EH (cell line): Measurements from ENCODE around the gene AGAP3.

Source experiments
- DNase-seq: peaks from one replicate; pipeline ENCODE4 v3.0.0-alpha.2; 2015; ENCODE audit warnings: low read depth

AGAP3 gene

DNA sequence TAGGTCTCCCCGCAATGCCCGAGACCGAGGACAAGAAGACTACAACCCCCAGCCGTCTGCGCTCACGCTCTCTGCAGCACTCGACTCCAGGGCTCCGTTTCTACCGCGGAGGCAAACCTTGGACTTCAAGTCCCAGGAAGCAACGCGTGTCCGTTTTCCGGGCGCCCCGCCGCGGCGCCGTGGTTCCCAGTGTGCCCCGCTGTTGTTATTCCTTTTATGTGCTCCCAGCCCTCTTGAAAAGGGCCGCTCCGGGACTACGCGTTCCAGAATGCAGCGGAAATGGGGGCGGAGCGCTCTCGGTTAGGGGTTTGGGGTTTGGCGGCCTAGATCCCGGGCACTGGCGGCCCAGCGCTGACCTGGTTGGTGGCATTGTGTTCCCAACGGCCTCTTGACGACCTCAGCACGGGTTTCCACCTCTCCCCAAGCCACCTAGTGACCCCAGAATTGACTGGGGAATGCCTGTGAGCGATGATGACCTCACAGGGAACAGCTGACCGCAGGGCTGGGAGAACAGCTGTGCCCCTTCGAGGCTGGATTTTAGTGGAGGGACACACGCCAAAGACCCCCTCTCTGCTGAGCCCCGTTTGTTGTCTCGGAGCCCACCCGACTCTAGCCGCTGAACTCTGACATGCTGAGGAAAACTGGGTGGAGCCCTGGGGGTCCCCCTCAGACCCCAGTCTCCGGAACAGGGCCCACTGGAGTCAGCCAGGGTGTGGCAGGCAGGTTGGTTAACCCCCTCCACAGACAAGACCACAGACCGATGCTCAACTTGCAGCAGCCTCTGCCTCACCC lies 28.1 kb upstream of the AGAP3 start:
- peak; percentile 100 for DNase-seq

DNA sequence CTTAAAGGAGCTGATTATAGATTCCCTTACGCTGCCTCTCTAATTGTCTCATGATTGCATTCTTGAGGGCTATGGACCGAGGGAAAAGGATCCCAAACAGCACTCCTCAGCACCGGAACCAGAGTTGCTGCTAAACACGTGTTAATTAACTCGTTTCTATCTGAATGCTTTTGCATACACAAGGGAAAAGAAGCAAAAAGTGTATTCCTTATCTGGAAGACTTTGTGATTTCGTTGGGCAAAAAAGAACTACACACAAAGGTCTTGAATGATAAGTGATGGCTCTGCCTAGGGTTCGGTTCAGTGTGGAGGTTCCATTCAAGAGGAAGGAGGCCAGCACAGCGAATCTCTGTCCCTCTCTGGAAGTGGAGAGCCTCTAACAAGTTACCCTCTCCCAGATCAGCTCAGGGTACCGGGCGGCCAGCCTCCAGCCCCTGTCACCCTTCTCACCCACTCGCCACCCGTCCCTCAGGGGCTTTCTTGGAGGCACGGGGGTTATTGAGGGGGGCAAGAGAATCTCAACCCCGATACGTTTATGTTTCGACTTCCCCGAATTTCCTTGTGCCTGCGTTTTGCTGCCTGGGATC lies 27.4 kb upstream of the AGAP3 start:
- peak; percentile 35 for DNase-seq

DNA sequence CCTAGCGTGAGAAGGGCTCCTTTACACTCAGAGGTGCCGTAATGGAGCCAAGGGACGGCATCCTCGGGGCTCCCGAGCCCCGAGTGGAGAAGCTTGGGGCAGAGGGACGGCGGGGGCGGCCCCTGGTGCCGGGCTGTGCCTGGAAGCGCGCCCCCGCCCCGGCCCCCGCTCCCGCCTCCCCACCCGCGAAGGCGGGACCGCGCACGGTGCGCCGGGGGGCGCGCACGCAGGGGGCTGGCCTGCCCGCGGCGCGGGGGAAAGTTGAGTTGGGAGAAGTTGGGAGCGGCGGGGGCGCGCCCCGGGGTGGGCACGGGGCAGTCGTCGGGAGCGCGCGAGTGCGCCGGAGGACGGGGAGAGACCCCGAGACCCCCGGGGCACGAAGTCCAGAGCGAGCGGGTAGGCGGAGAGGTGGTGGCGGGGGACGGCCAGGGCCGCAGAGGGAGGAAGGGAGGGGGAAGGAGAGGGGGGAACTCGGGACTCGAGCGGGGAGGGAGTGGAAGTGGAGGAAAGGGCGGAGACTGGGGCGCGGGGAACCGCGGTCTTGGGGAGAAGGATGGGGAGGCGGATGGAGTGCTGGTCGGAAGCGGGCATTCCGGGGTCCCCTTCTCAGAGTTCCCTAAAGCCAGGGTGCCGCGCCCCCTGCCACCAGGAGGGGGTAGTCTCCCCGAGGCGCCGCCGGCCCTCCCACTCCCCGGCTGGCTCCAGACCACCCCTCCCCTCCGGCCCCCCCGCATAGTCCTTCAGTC lies 26.7 kb upstream of the AGAP3 start, which contains the start of gene SLC4A2:
Gene SLC4A2, plus strand, starts transcription at position 223 of the 746 bp plus-strand sequence. CDS start 2,399 bp downstream, outside the sequence.
- peak; percentile 72 for DNase-seq

DNA sequence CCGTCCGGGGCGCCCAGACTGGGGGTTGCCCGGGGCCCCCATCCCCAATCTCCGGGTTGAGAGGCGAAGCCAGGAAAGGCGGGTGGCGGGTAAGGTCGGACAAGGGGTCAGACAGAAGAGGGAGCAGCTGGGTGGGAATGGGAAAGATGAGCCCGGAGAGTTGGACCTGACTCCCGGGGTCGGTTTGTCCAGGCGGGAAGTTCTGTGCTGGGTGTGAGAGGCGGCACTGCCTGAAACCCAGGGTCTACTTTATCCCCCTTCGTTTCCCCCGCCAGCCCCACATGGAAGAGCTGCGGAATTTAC lies 26.2 kb upstream of the AGAP3 start:
- DNase-seq = no peak

DNA sequence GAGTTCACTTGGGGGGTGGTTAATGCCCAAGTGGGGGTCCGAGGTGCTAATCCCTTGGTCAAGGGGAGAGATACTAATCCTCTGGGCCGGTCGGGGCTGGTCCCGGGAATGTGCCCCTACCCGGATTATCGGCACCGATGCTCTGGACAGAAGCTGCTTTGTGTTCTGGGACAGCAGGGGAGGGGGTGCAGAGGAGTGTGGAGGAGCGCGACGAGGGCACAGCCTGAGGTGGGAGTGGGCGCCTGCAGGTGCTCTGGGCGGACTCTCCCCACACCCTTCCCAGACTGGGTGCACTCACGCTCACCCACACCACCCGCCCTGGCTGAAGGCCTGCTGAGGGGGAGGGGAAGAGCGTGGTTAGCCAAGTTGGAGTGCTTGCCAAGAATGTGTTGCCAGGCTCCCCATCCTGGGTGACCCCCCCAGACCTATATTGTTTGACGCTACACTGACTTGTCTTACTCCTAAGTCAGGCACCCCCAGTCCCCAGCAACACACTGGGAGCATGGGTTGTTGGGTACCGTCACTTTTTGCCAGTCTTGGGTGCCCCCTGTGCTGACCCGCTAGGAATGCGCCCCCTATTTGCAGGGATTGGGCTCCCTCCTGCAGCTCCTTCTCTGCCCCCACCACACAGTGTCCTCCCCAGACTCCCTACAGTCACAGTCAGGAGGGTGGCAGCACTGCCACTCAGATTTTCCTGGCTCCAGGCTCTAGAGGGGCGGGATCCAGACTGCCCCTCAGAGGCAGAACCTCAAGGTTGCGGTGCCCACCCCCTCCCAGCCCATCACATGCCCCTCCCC lies 25.7 kb upstream of the AGAP3 start:
- peak; percentile 56 for DNase-seq

DNA sequence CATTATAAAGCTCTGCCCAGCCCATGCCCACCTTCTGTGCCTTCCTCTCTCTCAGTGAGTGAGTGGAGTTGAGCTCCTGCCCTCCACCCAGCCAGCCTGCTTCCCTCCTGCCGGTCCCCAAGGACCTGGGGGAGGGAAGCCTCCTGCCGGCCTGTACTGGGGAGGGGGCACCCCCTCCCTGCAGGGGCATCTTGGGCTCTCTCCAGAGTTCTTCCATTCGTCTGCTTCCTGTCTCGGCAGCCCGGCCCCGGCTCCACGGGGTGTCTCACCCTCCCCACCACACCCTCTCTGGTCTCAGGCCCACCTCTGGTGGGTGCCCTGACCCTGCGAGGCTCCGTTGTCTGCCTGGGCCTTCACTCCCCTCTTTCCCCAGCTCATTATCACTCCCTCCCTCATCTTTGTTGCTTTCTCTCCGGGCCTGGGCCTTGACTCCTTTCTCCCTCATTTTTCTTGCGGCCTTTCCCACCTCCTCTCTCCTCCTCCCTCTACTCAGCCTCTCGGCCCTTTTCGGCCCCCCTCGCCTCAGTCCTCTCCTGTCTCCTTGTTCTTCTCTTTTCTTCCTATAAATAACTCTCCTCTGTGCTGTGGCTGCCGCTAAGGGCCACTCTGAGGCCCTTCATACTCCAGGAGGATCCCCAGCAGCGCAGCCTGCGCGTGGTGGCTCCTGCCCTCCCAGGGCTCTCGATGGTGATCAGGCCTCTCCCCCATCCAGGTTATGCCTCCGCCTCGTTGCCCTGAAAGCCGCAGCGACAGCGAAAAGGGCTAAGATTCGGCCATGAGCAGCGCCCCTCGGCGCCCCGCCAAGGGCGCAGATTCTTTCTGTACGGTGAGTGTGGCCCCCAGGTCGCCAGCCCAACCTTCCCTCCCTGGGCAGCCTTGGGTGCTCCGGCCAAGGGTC lies 24.8 kb upstream of the AGAP3 start:
- no peak for DNase-seq

DNA sequence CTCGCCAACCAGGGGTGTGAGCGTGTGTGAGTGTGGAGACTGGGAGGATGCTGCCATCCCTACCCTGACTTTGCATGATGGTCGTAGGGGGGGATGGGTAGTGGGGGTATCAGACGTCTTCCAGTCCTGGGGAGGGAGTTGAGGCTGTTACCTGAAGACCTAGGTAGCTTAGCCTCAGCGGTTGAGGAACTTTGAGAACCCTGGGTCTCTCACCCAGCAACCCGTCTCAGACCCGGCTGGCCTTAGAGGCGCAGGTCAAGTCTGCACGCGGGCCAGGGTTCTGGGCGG lies 24.2 kb upstream of the AGAP3 start:
- no peak for DNase-seq

DNA sequence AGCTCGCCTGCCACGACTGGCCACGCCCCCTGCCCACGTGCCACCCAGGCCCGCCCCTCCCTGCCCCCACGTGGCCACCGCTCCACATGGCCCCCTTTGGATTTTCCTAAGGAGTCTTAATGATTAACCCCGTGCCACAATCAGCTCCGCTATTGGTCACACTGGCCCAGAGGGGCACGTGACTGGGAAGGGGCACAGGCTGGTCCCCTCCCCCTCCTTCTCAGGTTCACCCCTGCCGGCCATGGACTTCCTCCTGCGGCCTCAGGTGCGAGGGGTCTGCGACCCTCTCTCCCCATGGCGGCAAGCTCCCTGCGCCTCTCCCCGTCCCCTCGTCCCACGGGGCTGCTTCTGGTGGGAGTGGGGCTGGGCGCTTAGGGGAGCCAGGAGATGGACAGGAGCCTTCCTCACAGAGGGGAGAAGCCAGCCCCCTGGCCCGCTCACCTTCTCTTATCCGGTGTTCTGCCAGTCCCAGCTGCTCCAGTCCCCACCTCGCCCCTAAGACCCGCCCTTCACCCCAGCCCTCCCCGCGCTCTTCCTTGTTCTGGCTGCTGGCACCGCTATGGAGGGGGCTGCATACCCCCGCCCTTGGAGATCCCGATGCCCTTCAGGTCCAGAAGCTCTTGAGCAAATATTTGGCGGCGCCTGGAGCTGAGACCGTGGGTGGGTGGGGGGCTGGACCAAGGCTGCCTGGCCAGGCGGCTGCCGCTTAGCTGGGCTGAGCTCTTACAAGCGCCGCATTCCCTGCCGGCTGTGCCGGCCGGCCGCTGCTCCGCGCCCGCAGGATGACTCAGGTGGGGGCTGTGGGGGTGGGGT lies 23.7 kb upstream of the AGAP3 start:
- peak; percentile 73 for DNase-seq

DNA sequence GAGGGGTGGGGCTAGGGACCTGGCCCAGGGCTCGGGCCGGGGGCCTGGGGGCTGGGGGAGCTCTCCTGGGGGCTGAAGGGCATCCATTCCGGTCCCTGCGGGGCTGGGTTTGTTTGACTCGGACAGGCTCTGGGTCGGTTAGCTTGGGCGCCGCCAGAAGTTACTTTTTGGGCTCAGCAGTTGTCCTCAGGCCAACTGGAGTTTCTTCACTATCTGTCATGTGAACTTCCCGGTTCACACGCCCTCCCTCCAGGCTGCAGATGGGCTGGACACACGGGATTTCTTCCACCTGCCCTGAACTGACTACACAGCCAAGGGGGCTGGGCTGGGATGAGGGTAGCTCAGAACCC lies 23.1 kb upstream of the AGAP3 start:
- DNase-seq = peak; percentile 68

DNA sequence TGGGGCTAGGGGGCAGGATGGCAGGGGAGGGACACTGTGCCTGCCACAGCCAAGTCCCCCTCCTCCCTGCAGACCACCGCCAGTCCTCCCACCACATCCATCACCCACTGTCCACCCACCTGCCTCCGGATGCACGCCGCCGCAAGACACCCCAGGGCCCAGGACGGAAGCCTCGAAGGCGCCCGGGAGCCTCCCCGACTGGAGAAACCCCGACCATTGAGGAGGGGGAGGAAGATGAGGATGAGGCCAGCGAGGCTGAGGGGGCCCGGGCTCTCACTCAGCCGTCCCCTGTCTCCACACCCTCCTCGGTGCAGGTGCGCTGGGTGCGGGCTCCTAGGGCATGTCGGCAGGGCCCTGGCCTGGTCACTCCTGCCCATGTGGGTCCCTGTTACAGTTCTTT lies 21.8 kb upstream of the AGAP3 start:
- DNase-seq = no peak

DNA sequence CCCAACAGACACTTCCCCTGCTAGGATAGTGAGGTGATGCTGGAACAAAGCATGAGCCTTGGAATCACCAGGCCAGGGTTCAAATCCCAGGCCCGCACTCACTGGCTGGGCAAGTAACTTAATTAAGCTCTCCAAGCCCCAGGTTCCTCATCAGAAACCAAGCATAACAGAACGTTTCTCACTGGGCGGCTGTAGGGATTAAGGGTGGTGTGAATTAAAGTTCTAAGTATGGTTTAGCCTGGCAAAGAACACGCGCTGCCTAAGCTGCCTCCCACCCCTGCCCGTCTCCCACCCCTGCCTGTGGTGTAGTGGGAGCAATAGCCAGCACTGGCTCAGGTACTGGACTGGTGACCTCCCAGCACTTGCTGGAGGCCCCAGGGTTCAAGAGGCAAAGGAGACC lies 21.3 kb upstream of the AGAP3 start:
- DNase-seq = no peak

DNA sequence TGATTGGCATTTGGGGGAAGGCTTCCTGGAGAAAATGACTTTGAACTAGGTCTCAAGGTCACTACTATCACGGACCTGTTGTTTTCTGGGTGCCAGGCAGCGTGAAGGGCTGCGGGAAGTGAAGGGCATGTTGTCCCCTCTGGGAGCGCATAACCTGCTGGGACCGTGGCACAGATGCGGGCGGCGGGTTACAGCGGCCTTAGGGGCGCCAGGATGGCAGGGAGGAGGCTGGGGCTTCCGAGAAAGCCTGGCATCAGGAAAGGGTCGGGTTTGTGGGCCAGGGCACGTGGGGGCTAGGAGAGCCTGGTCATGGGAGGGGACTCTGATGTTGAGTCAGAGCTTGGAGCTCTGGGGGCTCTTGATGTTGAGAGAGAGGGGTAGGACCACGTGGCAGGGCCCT lies 20.8 kb upstream of the AGAP3 start:
- DNase-seq = no peak

DNA sequence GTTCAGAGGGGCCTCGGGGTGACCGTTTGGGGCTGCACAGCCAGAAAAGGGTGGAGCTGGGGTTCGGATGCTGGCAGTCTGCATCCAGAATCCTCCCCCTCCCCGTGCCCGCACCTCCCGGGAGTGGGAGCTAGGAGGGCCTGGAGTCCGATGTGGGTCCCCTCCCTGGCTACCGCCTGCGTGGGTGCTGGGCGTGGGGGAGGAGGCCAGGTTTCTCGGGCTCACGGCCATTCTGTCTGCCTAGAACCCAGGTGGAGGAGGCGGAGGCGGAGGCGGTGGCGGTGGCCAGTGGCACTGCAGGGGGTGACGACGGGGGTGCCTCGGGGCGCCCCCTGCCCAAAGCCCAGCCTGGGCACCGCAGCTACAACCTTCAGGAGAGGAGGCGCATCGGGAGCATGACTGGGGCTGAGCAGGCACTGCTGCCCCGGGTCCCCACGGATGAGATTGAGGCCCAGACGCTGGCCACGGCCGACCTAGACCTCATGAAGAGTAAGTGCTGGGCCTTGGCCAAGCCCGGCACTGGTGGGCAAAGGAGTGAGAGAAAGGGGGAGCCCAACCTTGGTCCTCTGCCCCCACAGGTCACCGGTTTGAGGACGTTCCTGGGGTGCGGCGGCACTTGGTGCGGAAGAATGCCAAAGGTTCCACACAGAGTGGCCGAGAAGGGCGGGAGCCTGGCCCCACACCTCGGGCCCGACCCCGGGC lies 19.9 kb upstream of the AGAP3 start:
- DNase-seq = no peak

DNA sequence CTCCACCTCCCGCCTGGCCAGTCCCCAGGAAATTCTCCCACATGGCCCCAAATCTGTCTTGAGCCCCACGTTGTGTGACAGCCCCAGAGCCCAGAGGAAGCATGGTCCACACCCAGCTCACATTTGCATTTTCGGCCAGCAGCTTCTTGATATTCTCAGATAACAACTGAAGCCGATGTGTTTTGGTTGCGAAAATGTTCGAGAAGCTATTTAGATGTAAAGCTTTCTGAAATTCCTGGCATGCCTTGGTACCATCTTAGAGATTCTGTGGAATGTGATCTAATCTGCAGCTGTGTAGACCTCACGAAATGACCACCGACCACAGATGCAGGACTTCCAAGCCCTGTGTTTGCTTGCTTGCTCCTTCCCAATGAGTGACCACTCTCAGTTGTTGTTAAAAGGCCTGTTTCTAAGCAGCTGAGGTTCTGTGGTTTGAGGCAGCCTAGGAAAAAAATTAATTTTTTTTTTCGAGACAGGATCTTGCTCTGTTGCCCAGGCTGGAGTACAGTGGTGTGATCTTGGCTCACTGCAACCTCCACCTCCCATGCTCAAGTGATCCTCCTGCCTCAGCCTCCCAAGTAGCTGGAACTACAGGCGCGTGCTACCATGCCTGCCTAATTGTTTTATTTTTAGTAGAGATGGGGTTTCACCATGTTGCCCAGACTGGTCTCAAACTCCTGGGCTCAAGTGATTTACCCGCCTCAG lies 18.1 kb upstream of the AGAP3 start:
- DNase-seq = peak; percentile 87

DNA sequence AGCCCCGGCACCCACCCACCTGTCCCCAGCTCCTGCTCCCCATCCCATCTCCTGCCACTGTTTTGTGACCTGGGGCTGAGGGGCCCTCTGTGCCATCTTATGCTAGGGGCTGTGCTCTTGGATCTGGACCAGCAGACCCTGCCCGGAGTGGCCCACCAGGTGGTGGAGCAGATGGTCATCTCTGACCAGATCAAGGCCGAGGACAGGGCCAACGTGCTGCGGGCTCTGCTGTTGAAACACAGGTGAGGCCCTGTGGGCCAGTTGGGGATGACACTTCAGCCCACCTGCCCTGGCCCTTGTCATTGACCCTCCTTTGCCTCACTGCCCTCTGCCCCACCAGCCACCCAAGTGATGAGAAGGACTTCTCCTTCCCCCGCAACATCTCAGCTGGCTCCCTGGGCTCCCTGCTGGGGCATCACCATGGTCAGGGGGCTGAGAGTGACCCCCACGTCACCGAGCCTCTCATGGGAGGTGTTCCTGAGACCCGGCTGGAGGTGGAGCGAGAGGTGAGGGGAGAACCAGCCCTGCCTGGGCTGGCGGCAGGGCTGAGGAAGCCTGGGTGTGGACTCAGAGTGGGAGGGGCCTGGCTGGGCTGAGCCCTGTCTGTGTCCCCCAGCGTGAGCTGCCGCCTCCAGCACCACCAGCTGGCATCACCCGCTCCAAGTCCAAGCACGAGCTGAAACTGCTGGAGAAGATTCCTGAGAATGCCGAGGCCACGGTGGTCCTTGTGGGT lies 16.3 kb upstream of the AGAP3 start:
- no peak for DNase-seq

DNA sequence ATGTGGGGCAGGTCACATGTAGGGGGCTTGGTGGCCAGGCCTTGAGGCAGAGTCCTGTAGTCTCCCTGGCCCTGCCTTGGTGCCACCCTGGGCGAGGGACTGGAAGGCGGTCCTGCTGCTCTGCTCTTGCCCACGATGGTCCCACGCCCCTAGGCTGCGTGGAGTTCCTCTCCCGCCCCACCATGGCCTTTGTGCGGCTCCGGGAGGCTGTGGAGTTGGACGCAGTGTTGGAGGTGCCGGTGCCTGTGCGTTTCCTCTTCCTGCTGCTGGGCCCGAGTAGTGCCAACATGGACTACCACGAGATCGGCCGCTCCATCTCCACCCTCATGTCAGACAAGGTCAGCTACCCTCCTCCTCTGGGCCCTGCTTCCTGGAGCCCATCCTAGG lies 15.7 kb upstream of the AGAP3 start:
- DNase-seq = no peak

DNA sequence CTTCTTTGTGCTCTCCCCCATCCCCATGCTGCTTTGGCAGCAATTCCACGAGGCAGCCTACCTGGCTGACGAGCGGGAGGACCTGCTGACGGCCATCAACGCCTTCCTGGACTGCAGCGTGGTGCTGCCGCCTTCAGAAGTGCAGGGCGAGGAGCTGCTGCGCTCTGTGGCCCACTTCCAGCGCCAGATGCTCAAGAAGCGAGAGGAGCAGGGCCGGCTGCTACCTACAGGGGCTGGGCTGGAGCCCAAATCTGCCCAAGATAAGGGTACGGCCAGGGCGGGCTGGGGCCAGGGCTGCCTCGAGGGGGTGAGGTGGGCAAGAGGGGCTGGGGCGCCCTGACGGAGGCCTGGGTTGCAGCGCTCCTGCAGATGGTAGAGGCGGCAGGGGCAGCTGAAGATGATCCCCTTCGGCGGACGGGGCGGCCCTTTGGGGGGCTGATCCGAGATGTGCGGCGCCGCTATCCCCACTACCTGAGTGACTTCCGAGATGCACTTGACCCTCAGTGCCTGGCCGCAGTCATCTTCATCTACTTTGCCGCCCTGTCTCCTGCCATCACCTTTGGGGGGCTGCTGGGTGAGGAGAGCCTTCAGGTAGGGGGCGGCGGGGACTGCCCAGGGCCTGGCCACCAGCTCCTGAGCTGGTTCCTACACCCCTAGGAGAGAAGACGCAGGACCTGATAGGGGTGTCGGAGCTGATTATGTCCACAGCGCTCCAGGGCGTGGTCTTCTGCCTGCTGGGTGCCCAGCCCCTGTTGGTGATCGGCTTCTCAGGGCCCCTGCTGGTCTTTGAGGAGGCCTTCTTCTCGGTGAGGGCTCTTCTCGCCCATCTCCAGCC lies 15.0 kb upstream of the AGAP3 start:
- DNase-seq = no peak

DNA sequence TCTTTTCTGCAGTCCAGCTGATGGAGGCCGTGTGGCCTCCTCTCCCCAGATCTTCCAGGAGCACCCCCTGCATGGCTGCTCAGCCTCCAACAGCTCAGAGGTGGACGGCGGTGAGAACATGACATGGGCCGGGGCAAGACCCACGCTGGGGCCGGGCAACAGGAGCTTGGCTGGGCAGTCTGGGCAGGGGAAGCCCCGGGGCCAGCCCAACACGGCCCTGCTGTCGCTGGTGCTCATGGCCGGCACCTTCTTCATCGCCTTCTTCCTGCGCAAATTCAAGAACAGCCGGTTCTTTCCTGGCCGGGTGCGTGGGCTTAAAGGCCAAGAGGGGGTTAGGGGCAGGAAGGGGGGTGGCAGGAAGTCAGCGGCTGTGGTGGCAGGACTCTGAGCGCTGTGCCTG lies 12.3 kb upstream of the AGAP3 start:
- no peak for DNase-seq
